Activated B cell treated with CpG ODN at 0.5 μM for 24 hours (primary cell): Measurements from ENCODE around the gene ALLC. TPM values are rescaled to one million over a fixed set of nuclear protein-coding genes. Genes with fewer than 3 reads are reported as not detected.
"Not testable (repeated sequence)": the region's sequence is repeated elsewhere in the genome, so short reads cannot be mapped to it uniquely, and the experiment has no call there.

Experiments used
- ATAC-seq: fragments of 200-7000 bp; cut with Tn5 transposase; one replicate; pipeline ENCODE4 v1.10.0; 2021; ENCODE audit warnings: low read depth, mild to moderate bottlenecking, moderate library complexity
- CTCF ChIA-PET: fragments of 350-600 bp; sonication (Branson Sonifier 250); formaldehyde crosslinking; loops from one replicate; lab custom pipeline; 2021; ENCODE audit warnings: antibody characterized with exemption; lab: Charles Lee
- POLR2A ChIA-PET: fragments of 350-600 bp; sonication (Branson Sonifier 250); formaldehyde crosslinking; loops from one replicate; lab custom pipeline; 2021; ENCODE audit warnings: antibody characterized with exemption; lab: Charles Lee
- DNase-seq: peaks from one replicate; pipeline ENCODE4 v3.0.0; 2022
- H3K27ac Mint-ChIP-seq: one replicate; pipeline ENCODE4 v1.8.0; 2020; ENCODE audit warnings: mixed read lengths
- H3K27me3 Mint-ChIP-seq: one replicate; pipeline ENCODE4 v1.8.0; 2021; ENCODE audit warnings: mixed read lengths
- H3K36me3 Mint-ChIP-seq: one replicate; pipeline ENCODE4 v1.8.0; 2021; ENCODE audit warnings: low read depth, mixed read lengths
- H3K4me1 Mint-ChIP-seq: one replicate; pipeline ENCODE4 v1.8.0; 2021; ENCODE audit warnings: mixed read lengths
- H3K4me3 Mint-ChIP-seq: one replicate; pipeline ENCODE4 v1.8.0; 2020; ENCODE audit warnings: mild to moderate bottlenecking, mixed read lengths
- H3K9me3 Mint-ChIP-seq: one replicate; pipeline ENCODE4 v1.8.0; 2020; ENCODE audit warnings: mixed read lengths
- CTCF ChIP-seq: fragments of 200-600 bp; IDR thresholded peaks from one replicate; pipeline ENCODE4 v1.8.0; 2022; ENCODE audit warnings: antibody characterized with exemption, mild to moderate bottlenecking
- intact Hi-C: fragments of 100-400 bp; cut with micrococcal nuclease; formaldehyde crosslinking; loops from one replicate; pipeline ENCODE4 v1.15.1; 2024
- total RNA-seq: library from RNA; stranded (reverse); gene quantifications from 2 replicates; pipeline ENCODE4 v1.2.3, GENCODE V29; 2022

ALLC gene
- total RNA-seq, 1 donor from 2014 or later = not detected

GRCh38 chr2:3617198-3617890 is 40.7 kb upstream of the ALLC start:
- H3K4me1 Mint-ChIP-seq = no peaks in the 10 kb centered on the region
- H3K4me3 Mint-ChIP-seq = no peak overlapping the region
- CTCF ChIA-PET = no interaction called here
- DNase-seq (no peak), ATAC-seq (no peak)
- H3K27me3 Mint-ChIP-seq = no peaks in the 10 kb centered on the region
- H3K9me3 Mint-ChIP-seq = peaks cover 5% of the 10 kb centered on the region
- POLR2A ChIA-PET = no interaction called here
- intact Hi-C loops = no loop called here
- TF ChIP-seq CTCF = no peak
- H3K27ac Mint-ChIP-seq = no peak overlapping the region
- no peaks in the 10 kb centered on the region for H3K36me3 Mint-ChIP-seq

- H3K4me1 Mint-ChIP-seq = no peaks in the 10 kb centered on the region
- intact Hi-C loops = no loop called here
- ChIA-PET CTCF (no interaction called here), POLR2A (no interaction called here)
- DNase-seq = no peak
- H3K27ac Mint-ChIP-seq = no peak overlapping the region
- H3K27me3 Mint-ChIP-seq = no peaks in the 10 kb centered on the region
- H3K4me3 Mint-ChIP-seq = no peak overlapping the region
- no peak for TF ChIP-seq CTCF
- H3K9me3 Mint-ChIP-seq = peaks cover 5% of the 10 kb centered on the region
- no peak for ATAC-seq
- H3K36me3 Mint-ChIP-seq = no peaks in the 10 kb centered on the region
Observed at GRCh38 chr2:3618367-3618766, 39.6 kb upstream of the ALLC start.

DNA sequence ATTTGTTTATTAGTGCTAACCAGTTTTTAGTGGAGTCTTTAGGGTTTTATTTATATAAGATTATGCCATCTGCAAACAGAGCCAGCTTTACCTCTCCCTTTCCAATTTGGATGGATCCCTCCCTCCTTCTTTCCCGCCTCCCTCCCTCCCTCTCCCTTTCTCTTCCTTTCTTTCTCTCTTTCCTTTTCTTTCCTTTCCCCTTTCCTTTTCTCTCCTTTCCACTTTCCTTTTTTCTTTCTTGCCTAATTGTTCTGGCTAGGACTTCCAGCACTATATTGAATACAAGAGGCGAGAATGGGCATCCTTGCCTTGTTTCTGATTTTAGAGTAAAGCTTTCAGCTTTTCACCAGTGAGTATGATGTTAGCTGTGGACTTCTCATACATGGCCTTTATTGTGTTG is 39.0 kb upstream of the ALLC start:
- POLR2A ChIA-PET = no interaction called here
- H3K27ac Mint-ChIP-seq = no peak overlapping the region
- CTCF ChIA-PET = no interaction called here
- H3K4me1 Mint-ChIP-seq = no peaks in the 10 kb centered on the region
- no peaks in the 10 kb centered on the region for H3K27me3 Mint-ChIP-seq
- H3K36me3 Mint-ChIP-seq = no peaks in the 10 kb centered on the region
- intact Hi-C loops = no loop called here
- DNase-seq (no peak), ATAC-seq (no peak)
- TF ChIP-seq CTCF = no peak
- no peak overlapping the region for H3K4me3 Mint-ChIP-seq
- peaks cover 3% of the 10 kb centered on the region for H3K9me3 Mint-ChIP-seq

- POLR2A ChIA-PET, ATAC-seq, H3K27ac Mint-ChIP-seq, CTCF ChIA-PET, H3K27me3 Mint-ChIP-seq, H3K4me3 Mint-ChIP-seq, intact Hi-C loops, DNase-seq, H3K9me3 Mint-ChIP-seq, H3K4me1 Mint-ChIP-seq, H3K36me3 Mint-ChIP-seq: not testable (repeated sequence)
Observed at GRCh38 chr2:3619661-3620060, 38.3 kb upstream of the ALLC start.

DNA sequence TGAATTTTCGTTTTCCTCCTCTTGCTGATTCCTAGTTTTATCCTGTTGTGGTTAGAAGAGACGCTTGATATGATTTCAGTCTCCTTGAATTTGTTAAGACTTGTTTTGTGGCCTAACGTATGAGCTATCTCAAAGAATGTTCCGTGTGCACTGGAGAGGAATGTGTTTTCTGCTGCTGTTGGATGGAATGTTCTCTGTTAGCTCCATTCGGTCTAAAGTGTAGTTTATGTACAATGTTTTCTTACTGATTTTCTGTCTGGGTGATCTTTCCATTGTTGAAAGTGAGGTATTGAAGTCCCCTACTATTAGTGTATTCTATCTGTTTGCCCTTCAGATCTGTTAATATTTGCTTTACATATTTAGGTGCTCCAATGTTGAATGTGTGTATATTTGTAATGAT is 37.2 kb upstream of the ALLC start:
- Mint-ChIP-seq H3K27me3 (no peaks in the 10 kb centered on the region), H3K27ac (no peak overlapping the region), H3K9me3 (peaks cover 3% of the 10 kb centered on the region), H3K36me3 (no peaks in the 10 kb centered on the region), H3K4me3 (no peak overlapping the region), H3K4me1 (no peaks in the 10 kb centered on the region)
- ChIA-PET CTCF (no interaction called here), POLR2A (no interaction called here)
- no peak for ATAC-seq
- no peak for DNase-seq
- no peak for TF ChIP-seq CTCF
- intact Hi-C loops = no loop called here

- ATAC-seq = no peak
- Mint-ChIP-seq H3K27ac (no peak overlapping the region), H3K9me3 (no peaks in the 10 kb centered on the region), H3K36me3 (no peaks in the 10 kb centered on the region), H3K4me3 (no peak overlapping the region), H3K4me1 (no peaks in the 10 kb centered on the region), H3K27me3 (peaks cover 3% of the 10 kb centered on the region)
- ChIA-PET POLR2A (no interaction called here), CTCF (no interaction called here)
- TF ChIP-seq CTCF = no peak
- intact Hi-C loops = no loop called here
- no peak for DNase-seq
Observed at GRCh38 chr2:3622967-3623366, 35.0 kb upstream of the ALLC start.
